HG02840 (cell line): ENCODE results near the gene OLIG2.

ENCODE experiments used
- ATAC-seq: cut with Tn5 transposase; IDR thresholded peaks from one replicate; pipeline ENCODE4 v1.9.1; 2021; ENCODE audit warnings: mild to moderate bottlenecking, moderate library complexity, moderate number of reproducible peaks; ENCODE audit not compliant: unreplicated experiment, low FRiP score

Gene OLIG2

GRCh38 chr21:33025489-33026442, at the start of gene OLIG2:
Gene OLIG2 (plus strand): TSS chr21:33025935. CDS start chr21:33026863, 928 bp downstream.
- no peak for ATAC-seq

- ATAC-seq: no peak
Measured at GRCh38 chr21:32976791-32977190, 48.9 kb upstream of the OLIG2 start.

GRCh38 chr21:32977216-32977615, 48.5 kb upstream of the OLIG2 start:
- no peak for ATAC-seq

GRCh38 chr21:32978331-32979270, 47.1 kb upstream of the OLIG2 start:
- no peak for ATAC-seq

GRCh38 chr21:32979598-32980268, 46.0 kb upstream of the OLIG2 start:
- no peak for ATAC-seq

- ATAC-seq: no peak
Measured at GRCh38 chr21:32981096-32981495, 44.6 kb upstream of the OLIG2 start.

- no peak for ATAC-seq
Measured at GRCh38 chr21:32990666-32991065, 35.1 kb upstream of the OLIG2 start.

- no peak for ATAC-seq
Measured at GRCh38 chr21:32991361-32991760, 34.4 kb upstream of the OLIG2 start.

GRCh38 chr21:32993894-32994293, 31.8 kb upstream of the OLIG2 start:
- no peak for ATAC-seq

GRCh38 chr21:32994305-32994704, 31.4 kb upstream of the OLIG2 start:
- no peak for ATAC-seq

GRCh38 chr21:33007747-33008146, 18.0 kb upstream of the OLIG2 start:
- ATAC-seq: no peak

- ATAC-seq: no peak
Measured at GRCh38 chr21:33008333-33009051, 17.2 kb upstream of the OLIG2 start.

- ATAC-seq: no peak
Measured at GRCh38 chr21:33010931-33011330, 14.8 kb upstream of the OLIG2 start.

GRCh38 chr21:33011462-33011861, 14.3 kb upstream of the OLIG2 start:
- ATAC-seq: no peak

GRCh38 chr21:33013626-33014025, 12.1 kb upstream of the OLIG2 start:
- ATAC-seq: no peak

- ATAC-seq: no peak
Measured at GRCh38 chr21:33014331-33014730, 11.4 kb upstream of the OLIG2 start.

GRCh38 chr21:33015096-33015495, 10.6 kb upstream of the OLIG2 start:
- ATAC-seq: no peak

- ATAC-seq: no peak
Measured at GRCh38 chr21:33015756-33016155, 10.0 kb upstream of the OLIG2 start.

- ATAC-seq: no peak
Measured at GRCh38 chr21:33018707-33019465, 6.8 kb upstream of the OLIG2 start.
